GM10248 (cell line): ENCODE data around the gene IFIT3.

Experiments used
- CTCF ChIA-PET: fragments of 300-600 bp; sonication (Branson Sonifier 250); formaldehyde crosslinking; extraction: SDS; loops from one replicate; lab custom pipeline; 2021; ENCODE audit warnings: antibody characterized with exemption; lab: Yijun Ruan, JAX
- POLR2A ChIA-PET: fragments of 350-650 bp; sonication (Branson Sonifier 250); formaldehyde crosslinking; extraction: SDS; loops from one replicate; lab custom pipeline; 2020; ENCODE audit warnings: antibody characterized with exemption; lab: Yijun Ruan, JAX
- DNase-seq: peaks from one replicate; pipeline ENCODE4 v3.0.0; 2012; ENCODE audit errors: extremely low spot score
- TF ChIP-seq, protein P1 (sequence below): IDR thresholded peaks from 2 replicates; pipeline ENCODE4 v1.5.1; 2012; ENCODE audit warnings: mild to moderate bottlenecking, low read depth; ENCODE audit errors: extremely low read depth, missing control alignments, control extremely low read depth

The IFIT3 gene

DNA sequence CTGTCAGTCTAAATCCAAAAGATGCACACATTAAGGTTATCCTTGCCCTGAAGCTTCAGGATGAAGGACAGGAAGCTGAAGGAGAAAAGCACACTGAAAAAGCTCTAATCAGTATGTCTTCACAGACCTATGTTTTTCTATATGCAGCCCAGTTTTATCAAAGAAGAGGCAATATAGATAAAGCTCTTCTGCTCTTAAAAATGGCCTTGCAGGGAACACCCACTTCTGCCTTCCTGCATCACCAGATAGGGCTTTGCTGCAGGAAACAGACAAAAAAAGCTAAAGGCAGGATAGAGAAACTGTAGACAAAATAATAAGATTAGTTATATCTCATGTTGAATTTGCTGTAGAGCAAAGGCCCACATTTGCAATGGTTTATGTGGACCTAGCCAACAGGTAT, 35.1 kb downstream of the IFIT3 start:
- no peak for DNase-seq
- TF ChIP-seq, protein P1, sequence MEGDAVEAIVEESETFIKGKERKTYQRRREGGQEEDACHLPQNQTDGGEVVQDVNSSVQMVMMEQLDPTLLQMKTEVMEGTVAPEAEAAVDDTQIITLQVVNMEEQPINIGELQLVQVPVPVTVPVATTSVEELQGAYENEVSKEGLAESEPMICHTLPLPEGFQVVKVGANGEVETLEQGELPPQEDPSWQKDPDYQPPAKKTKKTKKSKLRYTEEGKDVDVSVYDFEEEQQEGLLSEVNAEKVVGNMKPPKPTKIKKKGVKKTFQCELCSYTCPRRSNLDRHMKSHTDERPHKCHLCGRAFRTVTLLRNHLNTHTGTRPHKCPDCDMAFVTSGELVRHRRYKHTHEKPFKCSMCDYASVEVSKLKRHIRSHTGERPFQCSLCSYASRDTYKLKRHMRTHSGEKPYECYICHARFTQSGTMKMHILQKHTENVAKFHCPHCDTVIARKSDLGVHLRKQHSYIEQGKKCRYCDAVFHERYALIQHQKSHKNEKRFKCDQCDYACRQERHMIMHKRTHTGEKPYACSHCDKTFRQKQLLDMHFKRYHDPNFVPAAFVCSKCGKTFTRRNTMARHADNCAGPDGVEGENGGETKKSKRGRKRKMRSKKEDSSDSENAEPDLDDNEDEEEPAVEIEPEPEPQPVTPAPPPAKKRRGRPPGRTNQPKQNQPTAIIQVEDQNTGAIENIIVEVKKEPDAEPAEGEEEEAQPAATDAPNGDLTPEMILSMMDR, result no peak
- CTCF ChIA-PET, result interaction anchor here (2.0 to 3.0 kb wide), 2 partner anchors 8 to 11 kb away, joined by 7 to 10 read pairs; no protein-coding TSS in a partner anchor
- POLR2A ChIA-PET, result no interaction called here

DNA sequence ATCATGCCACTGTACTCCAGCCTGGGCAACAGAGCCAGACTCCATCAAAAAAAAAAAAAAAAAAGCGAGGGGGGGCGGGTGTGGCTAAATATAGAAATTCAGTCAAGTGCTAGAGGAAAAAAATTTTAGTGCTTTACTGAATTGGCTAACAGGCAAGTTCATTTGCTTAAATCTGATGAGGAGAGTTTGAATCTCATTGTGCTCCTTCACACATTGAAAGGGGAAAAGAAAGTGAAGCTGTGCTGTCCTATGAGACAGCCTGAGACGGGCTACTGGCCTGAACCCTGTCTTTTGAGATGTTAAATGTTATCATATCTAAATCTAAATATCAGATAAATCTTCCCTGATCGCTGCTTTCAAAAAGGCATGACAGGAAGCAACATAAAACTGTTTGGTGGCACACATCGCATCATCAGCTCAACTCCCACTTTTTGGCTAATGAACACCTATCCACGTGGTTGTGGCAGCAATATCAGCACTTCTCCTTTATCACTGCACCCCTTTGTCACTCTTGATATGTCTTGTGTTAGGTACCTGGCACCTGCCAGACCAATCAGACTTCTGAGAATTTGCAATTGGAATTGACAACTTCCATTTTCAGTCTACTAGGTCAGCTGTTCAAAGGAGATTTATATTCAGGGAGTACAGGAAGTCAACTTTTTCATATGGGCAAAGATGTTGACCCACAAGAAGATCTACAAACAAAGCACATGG, 36.1 kb downstream of the IFIT3 start:
- DNase-seq, result no peak
- CTCF ChIA-PET, result interaction anchor here (0.9 to 3.0 kb wide), 7 partner anchors 9 to 201 kb away, joined by 3 to 10 read pairs (median 3); no protein-coding TSS in a partner anchor
- POLR2A ChIA-PET, result no interaction called here
- TF ChIP-seq, protein P1, result no peak

DNA sequence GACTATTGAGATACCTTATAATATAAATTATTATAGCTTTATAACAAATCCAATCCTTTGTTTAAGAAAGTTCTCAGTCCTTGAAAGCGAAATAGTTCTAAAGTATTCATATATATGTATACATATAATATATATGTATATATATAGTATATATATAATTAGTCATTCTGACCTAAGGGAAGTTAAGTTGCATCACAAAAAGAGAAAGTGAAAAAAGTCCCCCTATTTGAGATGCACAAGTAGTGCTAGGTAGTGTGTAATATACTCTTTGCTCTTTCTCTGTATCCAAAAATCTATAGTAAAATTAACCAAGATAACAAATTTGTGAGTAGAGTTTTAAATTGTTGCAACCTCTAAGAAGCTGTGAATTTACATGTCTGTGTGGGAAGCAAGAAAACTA, 36.7 kb downstream of the IFIT3 start:
- POLR2A ChIA-PET, result no interaction called here
- no peak for DNase-seq
- CTCF ChIA-PET, result interaction anchor here (0.9 to 3.0 kb wide), 9 partner anchors 10 to 200 kb away, joined by 3 to 10 read pairs (median 3); no protein-coding TSS in a partner anchor
- TF ChIP-seq, protein P1, result no peak

DNA sequence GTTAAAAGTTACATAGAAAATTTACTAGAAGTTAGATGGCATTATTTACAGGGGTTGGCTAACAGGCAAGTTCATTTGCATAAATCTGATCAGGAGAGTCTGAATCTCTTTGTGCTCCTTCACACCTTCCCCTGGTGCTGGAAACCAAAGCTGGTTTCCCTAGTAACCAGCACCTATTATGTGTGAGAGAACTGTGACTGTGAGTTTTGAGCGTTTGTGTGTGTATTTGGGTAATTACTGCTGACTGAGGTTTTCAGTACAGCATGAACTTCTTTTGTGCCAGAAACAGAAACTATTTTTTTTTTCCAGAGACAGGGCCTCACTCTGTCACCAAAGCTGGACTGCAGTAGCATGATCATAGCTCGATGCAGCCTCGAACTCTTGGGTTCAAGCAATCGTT, 39.7 kb downstream of the IFIT3 start:
- POLR2A ChIA-PET, result interaction anchor here (1.0 kb wide), 1 partner anchor 66 kb away, joined by 3 read pairs; the partner anchor contains the start of gene IFIT2
- CTCF ChIA-PET, result interaction anchor here (1.3 to 4.5 kb wide), 15 partner anchors 10 to 153 kb away, joined by 3 to 46 read pairs (median 10); partner anchors contain the start of genes IFIT1, IFIT1B, IFIT2 and LIPA
- peak; percentile 59 for DNase-seq
- TF ChIP-seq, protein P1, result no peak

DNA sequence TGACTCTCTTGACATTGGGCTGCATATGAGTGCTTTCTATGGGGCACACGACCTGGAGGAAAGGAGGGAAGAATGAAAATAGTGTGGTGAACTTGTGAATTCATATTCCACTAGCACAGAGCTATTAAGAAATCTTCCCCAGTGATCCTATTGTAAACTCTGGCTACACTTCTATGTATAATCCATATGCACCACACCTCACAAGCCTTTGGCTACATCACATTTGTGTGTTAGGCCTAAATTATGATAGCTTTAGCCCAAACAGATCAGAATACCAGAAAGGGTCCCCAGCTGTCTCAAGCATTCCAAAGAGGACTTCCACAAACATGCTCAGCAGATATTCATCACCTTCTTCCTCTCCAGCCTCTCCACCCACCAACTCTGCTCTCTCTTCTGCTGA, 40.3 kb downstream of the IFIT3 start:
- ChIA-PET CTCF (interaction anchor here (1.3 to 4.5 kb wide), 21 partner anchors 10 to 154 kb away, joined by 3 to 46 read pairs (median 10); partner anchors contain the start of genes IFIT1, IFIT1B, IFIT2 and LIPA), POLR2A (interaction anchor here (1.0 kb wide), 1 partner anchor 66 kb away, joined by 3 read pairs; the partner anchor contains the start of gene IFIT2)
- TF ChIP-seq, protein P1, result no peak
- no peak for DNase-seq
